ENCODE measurements around the gene TKFC.
A peak's percentile ranks its signal among the peaks of the same experiment; 100 is the strongest.

Gene TKFC

GRCh38 chr11:61362542-61362875 is 29.5 kb downstream of the TKFC start:
- DNase-seq (ENCODE audit: low read depth, low spot score): peak; percentile 47
- no peak for TF ChIP-seq CTCF (IDR thresholded peaks at IDR 0.05; ENCODE audit: low read depth, low read length)
- in situ Hi-C loops (cut with HindIII; ENCODE audit: low sequenced_read_pairs): no loop called here
- peak overlapping the region; percentile 75 for H3K4me3 ChIP-seq (ENCODE audit: low read depth, low read length)

GRCh38 chr11:61364012-61364675 is 31.1 kb downstream of the TKFC start:
- no peak overlapping the region for H3K4me3 ChIP-seq (ENCODE audit: low read depth, low read length)
- no peak for DNase-seq (ENCODE audit: low read depth, low spot score)
- in situ Hi-C loops (cut with HindIII; ENCODE audit: low sequenced_read_pairs): no loop called here
- no peak for TF ChIP-seq CTCF (IDR thresholded peaks at IDR 0.05; ENCODE audit: low read depth, low read length)

- no peak overlapping the region for H3K4me3 ChIP-seq (ENCODE audit: low read depth, low read length)
- no peak for TF ChIP-seq CTCF (IDR thresholded peaks at IDR 0.05; ENCODE audit: low read depth, low read length)
- DNase-seq (ENCODE audit: low read depth, low spot score): no peak
- in situ Hi-C loops (cut with HindIII; ENCODE audit: low sequenced_read_pairs): no loop called here
These were observed 34.4 kb downstream of the TKFC start for GRCh38 chr11:61367406-61367805.

- in situ Hi-C loops (cut with HindIII; ENCODE audit: low sequenced_read_pairs): no loop called here
- no peak for TF ChIP-seq CTCF (IDR thresholded peaks at IDR 0.05; ENCODE audit: low read depth, low read length)
- H3K4me3 ChIP-seq (ENCODE audit: low read depth, low read length): no peak overlapping the region
- DNase-seq (ENCODE audit: low read depth, low spot score): no peak
These were observed 35.6 kb downstream of the TKFC start for GRCh38 chr11:61368646-61369045.

GRCh38 chr11:61369372-61370348 is 36.6 kb downstream of the TKFC start:
- DNase-seq (ENCODE audit: low read depth, low spot score): peak; percentile 69
- no peak overlapping the region for H3K4me3 ChIP-seq (ENCODE audit: low read depth, low read length)
- TF ChIP-seq CTCF (IDR thresholded peaks at IDR 0.05; ENCODE audit: low read depth, low read length): no peak
- in situ Hi-C loops (cut with HindIII; ENCODE audit: low sequenced_read_pairs): no loop called here

- in situ Hi-C loops (cut with HindIII; ENCODE audit: low sequenced_read_pairs): no loop called here
- DNase-seq (ENCODE audit: low read depth, low spot score): no peak
- TF ChIP-seq CTCF (IDR thresholded peaks at IDR 0.05; ENCODE audit: low read depth, low read length): no peak
- H3K4me3 ChIP-seq (ENCODE audit: low read depth, low read length): no peak overlapping the region
These were observed 37.4 kb downstream of the TKFC start for GRCh38 chr11:61370349-61371005.

Measured in astrocyte of the spinal cord (primary cell).